HFFc6 (cell line): ENCODE results near the gene IGFBP7. TPM values are rescaled to one million over a fixed set of nuclear protein-coding genes. Genes with fewer than 3 reads are reported as not detected.

Experiments used
- DNase-seq: peaks from one replicate; pipeline ENCODE4 v3.0.0-alpha.2; 2018
- H3K27ac Mint-ChIP-seq: 2 replicates; pipeline ENCODE4 v1.8.0; 2020; ENCODE audit warnings: mild to moderate bottlenecking, mixed read lengths
- H3K27me3 Mint-ChIP-seq: 2 replicates; pipeline ENCODE4 v1.8.0; 2021; ENCODE audit warnings: mild to moderate bottlenecking, moderate library complexity, mixed read lengths; ENCODE audit not compliant: insufficient read depth
- H3K36me3 Mint-ChIP-seq: 2 replicates; pipeline ENCODE4 v1.8.0; 2021; ENCODE audit warnings: low read depth, mixed read lengths
- H3K4me1 Mint-ChIP-seq: 2 replicates; pipeline ENCODE4 v1.8.0; 2020; ENCODE audit warnings: low read depth, mixed read lengths
- H3K4me3 Mint-ChIP-seq: 2 replicates; pipeline ENCODE4 v1.8.0; 2020; ENCODE audit warnings: mild to moderate bottlenecking, moderate library complexity, mixed read lengths
- H3K9me3 Mint-ChIP-seq: 2 replicates; pipeline ENCODE4 v1.8.0; 2020; ENCODE audit warnings: mild to moderate bottlenecking, mixed read lengths
- total RNA-seq, 6 experiments: library from RNA; stranded (reverse); fragmentation: NEBNext Ultra II Directional; extraction: Animal tissue kit (Norgen Biotek cat#: 25700); gene quantifications; 2 replicates in 1 of 6; 3 replicates in 5 of 6; pipeline ENCODE4 v1.2.3, GENCODE V29; 2021
- TF ChIP-seq, protein P1 (sequence below): fragments of 200-600 bp; sonication (generic); IDR thresholded peaks from 2 replicates; pipeline ENCODE4 v1.5.0; 2021; ENCODE audit warnings: antibody characterized with exemption, mild to moderate bottlenecking

Gene IGFBP7
- total RNA-seq, 6 experiments from 2014 or later = 464 to 821 (median 485) TPM

GRCh38 chr4:57098415-57098814, 11.8 kb downstream of the IGFBP7 start:
- no peak for DNase-seq
- Mint-ChIP-seq H3K9me3 (no peaks in the 10 kb centered on the region), H3K4me1 (peaks cover 100% of the 10 kb centered on the region), H3K27me3 (no peaks in the 10 kb centered on the region; the same call in 1 of the 2 replicates), H3K36me3 (peaks cover 45% of the 10 kb centered on the region), H3K4me3 (peak overlapping the region; percentile 38; the same call in 1 of the 2 replicates), H3K27ac (peak overlapping the region; percentile 79)
- TF ChIP-seq, protein P1, sequence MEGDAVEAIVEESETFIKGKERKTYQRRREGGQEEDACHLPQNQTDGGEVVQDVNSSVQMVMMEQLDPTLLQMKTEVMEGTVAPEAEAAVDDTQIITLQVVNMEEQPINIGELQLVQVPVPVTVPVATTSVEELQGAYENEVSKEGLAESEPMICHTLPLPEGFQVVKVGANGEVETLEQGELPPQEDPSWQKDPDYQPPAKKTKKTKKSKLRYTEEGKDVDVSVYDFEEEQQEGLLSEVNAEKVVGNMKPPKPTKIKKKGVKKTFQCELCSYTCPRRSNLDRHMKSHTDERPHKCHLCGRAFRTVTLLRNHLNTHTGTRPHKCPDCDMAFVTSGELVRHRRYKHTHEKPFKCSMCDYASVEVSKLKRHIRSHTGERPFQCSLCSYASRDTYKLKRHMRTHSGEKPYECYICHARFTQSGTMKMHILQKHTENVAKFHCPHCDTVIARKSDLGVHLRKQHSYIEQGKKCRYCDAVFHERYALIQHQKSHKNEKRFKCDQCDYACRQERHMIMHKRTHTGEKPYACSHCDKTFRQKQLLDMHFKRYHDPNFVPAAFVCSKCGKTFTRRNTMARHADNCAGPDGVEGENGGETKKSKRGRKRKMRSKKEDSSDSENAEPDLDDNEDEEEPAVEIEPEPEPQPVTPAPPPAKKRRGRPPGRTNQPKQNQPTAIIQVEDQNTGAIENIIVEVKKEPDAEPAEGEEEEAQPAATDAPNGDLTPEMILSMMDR = no peak

DNA sequence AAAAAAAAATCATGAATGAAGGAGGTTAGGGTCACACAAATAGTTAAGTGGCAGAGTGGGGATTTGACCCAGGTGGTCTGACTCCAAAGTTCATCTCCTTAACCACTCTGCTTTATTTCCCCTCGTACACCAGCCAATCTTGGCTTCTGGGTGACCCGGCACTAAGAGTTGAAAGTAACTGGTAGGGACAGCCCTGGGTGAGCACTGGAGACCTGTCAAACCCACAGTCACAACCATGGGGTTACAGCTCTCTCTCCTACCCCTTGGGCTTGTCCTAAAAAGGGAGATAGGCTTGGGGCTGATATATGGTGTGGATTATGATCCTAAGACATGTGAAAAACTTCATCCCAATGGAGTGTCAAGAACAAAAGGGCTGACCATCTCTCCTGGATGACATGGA, 12.5 kb downstream of the IGFBP7 start:
- TF ChIP-seq, protein P1 = no peak
- no peak for DNase-seq
- Mint-ChIP-seq H3K4me1 (peaks cover 99% of the 10 kb centered on the region), H3K9me3 (no peaks in the 10 kb centered on the region), H3K27ac (peak overlapping the region; percentile 62), H3K27me3 (no peaks in the 10 kb centered on the region; the same call in 1 of the 2 replicates), H3K36me3 (peaks cover 45% of the 10 kb centered on the region), H3K4me3 (peak overlapping the region; percentile 28; the same call in 1 of the 2 replicates)

- H3K4me3 Mint-ChIP-seq = no peak overlapping the region; the same call in 1 of the 2 replicates
- no peaks in the 10 kb centered on the region; the same call in 1 of the 2 replicates for H3K27me3 Mint-ChIP-seq
- H3K9me3 Mint-ChIP-seq = no peaks in the 10 kb centered on the region
- TF ChIP-seq, protein P1 = no peak
- no peak for DNase-seq
- H3K27ac Mint-ChIP-seq = peak overlapping the region; percentile 84
- H3K4me1 Mint-ChIP-seq = peaks cover 95% of the 10 kb centered on the region
- peaks cover 50% of the 10 kb centered on the region for H3K36me3 Mint-ChIP-seq
Measured at GRCh38 chr4:57095956-57096355, 14.2 kb downstream of the IGFBP7 start.

GRCh38 chr4:57095245-57095644, 14.9 kb downstream of the IGFBP7 start:
- no peak for DNase-seq
- H3K4me3 Mint-ChIP-seq = peak overlapping the region; percentile 57; the same call in 1 of the 2 replicates
- H3K27ac Mint-ChIP-seq = peak overlapping the region; percentile 84
- TF ChIP-seq, protein P1 = no peak
- no peaks in the 10 kb centered on the region; the same call in 1 of the 2 replicates for H3K27me3 Mint-ChIP-seq
- peaks cover 94% of the 10 kb centered on the region for H3K4me1 Mint-ChIP-seq
- peaks cover 50% of the 10 kb centered on the region for H3K36me3 Mint-ChIP-seq
- H3K9me3 Mint-ChIP-seq = no peaks in the 10 kb centered on the region

GRCh38 chr4:57094832-57095223, 15.4 kb downstream of the IGFBP7 start:
- H3K27me3 Mint-ChIP-seq = peaks cover 3% of the 10 kb centered on the region
- no peaks in the 10 kb centered on the region for H3K9me3 Mint-ChIP-seq
- peaks cover 94% of the 10 kb centered on the region for H3K4me1 Mint-ChIP-seq
- TF ChIP-seq, protein P1 = peak; percentile 47
- peak overlapping the region; percentile 57 for H3K4me3 Mint-ChIP-seq
- H3K36me3 Mint-ChIP-seq = peaks cover 53% of the 10 kb centered on the region
- DNase-seq = peak; percentile 81
- peak overlapping the region; percentile 84 for H3K27ac Mint-ChIP-seq
